GM12892 (cell line): ENCODE measurements around the gene HIP1.

Source experiments
- POLR2A ChIP-seq: IDR thresholded peaks from 2 replicates; pipeline ENCODE4 v1.6.1; 2011; ENCODE audit warnings: low read depth, low read length, control low read depth
- POLR2AphosphoS5 ChIP-seq: IDR thresholded peaks from 2 replicates; pipeline ENCODE4 v1.6.1; 2011; ENCODE audit warnings: low read depth, low read length, control low read depth
- TAF1 ChIP-seq: IDR thresholded peaks from 2 replicates; pipeline ENCODE4 v1.6.1; 2011; ENCODE audit warnings: low read depth, mild to moderate bottlenecking, control low read depth, low read length, borderline replicate concordance

- no peak for TF ChIP-seq POLR2A
- no peak for TF ChIP-seq POLR2AphosphoS5
- TF ChIP-seq TAF1: no peak
These were observed 33.6 kb upstream of the HIP1 start, which contains the start of gene CCL26 for GRCh38 chr7:75772081-75773077.
